H9 (cell line): Measurements from ENCODE around the gene SMARCD3. TPM values are rescaled to one million over a fixed set of nuclear protein-coding genes. Genes with fewer than 3 reads are reported as not detected.
A peak's percentile ranks its signal among the peaks of the same experiment; 100 is the strongest.

Experiments
- DNase-seq: peaks from one replicate; pipeline ENCODE4 v3.0.0-alpha.2; 2017
- H2AFZ ChIP-seq: one replicate; pipeline ENCODE4 v1.6.1; 2013; ENCODE audit warnings: mild to moderate bottlenecking, low read length, control low read depth, moderate library complexity
- H2AK5ac ChIP-seq: 2 replicates; pipeline ENCODE4 v1.6.1; 2013; ENCODE audit warnings: low read length, control low read depth, mixed read lengths; ENCODE audit not compliant: insufficient read length
- H2BK120ac ChIP-seq: one replicate; pipeline ENCODE4 v1.6.1; 2013; ENCODE audit warnings: low read depth, mild to moderate bottlenecking, low read length, control low read depth, inconsistent platforms; ENCODE audit not compliant: poor library complexity, severe bottlenecking
- H2BK12ac ChIP-seq: 2 replicates; pipeline ENCODE4 v1.6.1; 2013; ENCODE audit warnings: low read length, control low read depth, mixed read lengths, low read depth; ENCODE audit not compliant: insufficient read length
- H2BK15ac ChIP-seq: 2 replicates; pipeline ENCODE4 v1.6.1; 2013; ENCODE audit warnings: low read depth, low read length, control low read depth
- H2BK20ac ChIP-seq: one replicate; pipeline ENCODE4 v1.6.1; 2013; ENCODE audit warnings: low read depth, mild to moderate bottlenecking, low read length, control low read depth, inconsistent platforms; ENCODE audit not compliant: poor library complexity, severe bottlenecking
- H2BK5ac ChIP-seq: 2 replicates; pipeline ENCODE4 v1.6.1; 2013; ENCODE audit warnings: low read length, control low read depth, mixed read lengths; ENCODE audit not compliant: insufficient read length
- H3K14ac ChIP-seq: 2 replicates; pipeline ENCODE4 v1.6.1; 2013; ENCODE audit warnings: low read length, control low read depth; ENCODE audit not compliant: insufficient read depth
- H3K18ac ChIP-seq: 2 replicates; pipeline ENCODE4 v1.6.1; 2013; ENCODE audit warnings: low read depth, mild to moderate bottlenecking, mixed read lengths, low read length, control low read depth; ENCODE audit not compliant: insufficient read length
- H3K23ac ChIP-seq: 2 replicates; pipeline ENCODE4 v1.6.1; 2013; ENCODE audit warnings: low read length, control low read depth, mixed read lengths, low read depth; ENCODE audit not compliant: insufficient read length
- H3K23me2 ChIP-seq: 2 replicates; pipeline ENCODE4 v1.6.1; 2013; ENCODE audit warnings: low read depth, mild to moderate bottlenecking, mixed read lengths, low read length, control low read depth; ENCODE audit not compliant: insufficient read length, poor library complexity, severe bottlenecking
- H3K27ac ChIP-seq: 2 replicates; pipeline ENCODE4 v1.5.1; 2013; ENCODE audit warnings: low read length, control low read depth, mixed read lengths, low read depth; ENCODE audit not compliant: insufficient read length
- H3K27me3 ChIP-seq: 2 replicates; pipeline ENCODE4 v1.6.1; 2013; ENCODE audit warnings: low read length, control low read depth, inconsistent platforms; ENCODE audit not compliant: insufficient read depth
- H3K4ac ChIP-seq: 2 replicates; pipeline ENCODE4 v1.6.1; 2013; ENCODE audit warnings: low read depth, mild to moderate bottlenecking, control low read depth, inconsistent platforms, low read length, moderate library complexity
- H3K4me1 ChIP-seq: 2 replicates; pipeline ENCODE4 v1.6.1; 2013; ENCODE audit warnings: low read length, control low read depth, inconsistent platforms; ENCODE audit not compliant: insufficient read depth
- H3K4me2 ChIP-seq: 2 replicates; pipeline ENCODE4 v1.6.1; 2013; ENCODE audit warnings: low read length, control low read depth, mixed read lengths; ENCODE audit not compliant: insufficient read length, insufficient read depth
- H3K56ac ChIP-seq: 2 replicates; pipeline ENCODE4 v1.6.1; 2013; ENCODE audit warnings: low read depth, mild to moderate bottlenecking, mixed read lengths, low read length, control low read depth; ENCODE audit not compliant: insufficient read length
- H3K79me1 ChIP-seq: 2 replicates; pipeline ENCODE4 v1.6.1; 2013; ENCODE audit warnings: low read depth, mild to moderate bottlenecking, moderate library complexity, low read length, control low read depth, inconsistent platforms; ENCODE audit not compliant: insufficient read depth, poor library complexity, severe bottlenecking
- H3K79me2 ChIP-seq: 2 replicates; pipeline ENCODE4 v1.6.1; 2013; ENCODE audit warnings: low read length, control low read depth, inconsistent platforms; ENCODE audit not compliant: insufficient read depth
- H3K9ac ChIP-seq: 2 replicates; pipeline ENCODE4 v1.6.1; 2013; ENCODE audit warnings: low read length, control low read depth, mixed read lengths; ENCODE audit not compliant: insufficient read length; ENCODE audit errors: extremely low read depth
- H3K9me3 ChIP-seq: one replicate; pipeline ENCODE4 v1.6.1; 2013; ENCODE audit warnings: low read depth, low read length, inconsistent platforms; ENCODE audit not compliant: control insufficient read depth
- H3T11ph ChIP-seq: one replicate; pipeline ENCODE4 v1.6.1; 2013; ENCODE audit warnings: mild to moderate bottlenecking, low read length, control low read depth, inconsistent platforms
- H4K20me1 ChIP-seq: one replicate; pipeline ENCODE4 v1.6.1; 2013; ENCODE audit not compliant: control insufficient read depth, insufficient read length, insufficient read depth
- H4K5ac ChIP-seq: 2 replicates; pipeline ENCODE4 v1.6.1; 2013; ENCODE audit warnings: low read depth, mild to moderate bottlenecking, mixed read lengths, low read length, control low read depth; ENCODE audit not compliant: insufficient read length
- H4K8ac ChIP-seq: replicated peaks from 2 replicates; pipeline ENCODE4 v1.6.1; 2013; ENCODE audit warnings: low read length, control low read depth, mixed read lengths, low read depth; ENCODE audit not compliant: insufficient read length
- H4K91ac ChIP-seq: 2 replicates; pipeline ENCODE4 v1.6.1; 2013; ENCODE audit warnings: low read depth, mild to moderate bottlenecking, moderate library complexity, mixed read lengths, low read length, control low read depth; ENCODE audit not compliant: insufficient read length
- H3K27ac Mint-ChIP-seq, 3 experiments: 2 replicates in 2 of 3; 3 replicates in 1 of 3; pipeline ENCODE4 v1.8.0; 2020 to 2021; ENCODE audit warnings: mixed read lengths in 3 of 3, mild to moderate bottlenecking in 1 of 3, moderate library complexity in 1 of 3
- H3K27me3 Mint-ChIP-seq: 2 replicates; pipeline ENCODE4 v1.8.0; 2021; ENCODE audit warnings: low read depth, mild to moderate bottlenecking, moderate library complexity, mixed read lengths
- H3K36me3 Mint-ChIP-seq, 3 experiments: 2 replicates in 2 of 3; 3 replicates in 1 of 3; pipeline ENCODE4 v1.8.0; 2020 to 2021; ENCODE audit warnings: low read depth in 3 of 3, mixed read lengths in 3 of 3; ENCODE audit not compliant: insufficient read depth in 1 of 3
- H3K4me1 Mint-ChIP-seq, 2 experiments: 2 replicates each; pipeline ENCODE4 v1.8.0; 2020; ENCODE audit warnings: mixed read lengths in 2 of 2
- H3K4me3 Mint-ChIP-seq, 2 experiments: 2 replicates in 1 of 2; 3 replicates in 1 of 2; pipeline ENCODE4 v1.8.0; 2020 to 2021; ENCODE audit warnings: mild to moderate bottlenecking in 2 of 2, mixed read lengths in 2 of 2, moderate library complexity in 1 of 2
- H3K9me3 Mint-ChIP-seq, 2 experiments: 2 replicates in 1 of 2; 3 replicates in 1 of 2; pipeline ENCODE4 v1.8.0; 2020; ENCODE audit warnings: mild to moderate bottlenecking in 2 of 2, mixed read lengths in 2 of 2, moderate library complexity in 1 of 2
- CTCF ChIP-seq: fragments of 200-600 bp; sonication (generic); conservative IDR thresholded peaks from 3 replicates; pipeline ENCODE4 v1.8.0; 2021; ENCODE audit warnings: antibody characterized with exemption, mild to moderate bottlenecking
- WGBS: extraction: QIAGEN DNeasy Blood & Tissue Kit; methylation state at CpG from one replicate; pipeline ENCODE4 v1.1.7; 2013; ENCODE audit warnings: missing lambda C conversion rate, low lambda C conversion rate, mixed read lengths; ENCODE audit not compliant: insufficient read length; ENCODE audit errors: extremely low coverage; 5-methylcytosine and 5-hydroxymethylcytosine counted together
- total RNA-seq: library from RNA; stranded (reverse); gene quantifications from 2 replicates; pipeline ENCODE4 v1.2.1, GENCODE V29; 2021

SMARCD3 gene
- total RNA-seq, 1 experiment from 2014 or later = 5.0 TPM

GRCh38 chr7:151228024-151228866, 20.2 kb downstream of the SMARCD3 start:
- Histone ChIP-seq H3K9ac (peak overlapping the region; percentile 78), H2BK12ac (no peak overlapping the region), H4K5ac (no peak overlapping the region), H2BK5ac (no peak overlapping the region), H3K14ac (no peak overlapping the region), H3K18ac (no peak overlapping the region), H3K23me2 (peaks cover 14% of the 10 kb centered on the region), H3K79me1 (no peaks in the 10 kb centered on the region), H3K4me2 (peak overlapping the region; percentile 77), H4K20me1 (no peaks in the 10 kb centered on the region), H3K4me1 (no peaks in the 10 kb centered on the region; the same call in 1 of the 2 replicates), H4K8ac (no peak overlapping the region), H2BK120ac (no peak overlapping the region), H3K27me3 (no peaks in the 10 kb centered on the region), H2BK15ac (no peak overlapping the region), H3K79me2 (peaks cover 3% of the 10 kb centered on the region; the same call in 1 of the 2 replicates), H2BK20ac (no peak overlapping the region), H2AK5ac (no peak overlapping the region), H4K91ac (no peak overlapping the region), H3K23ac (no peak overlapping the region), H3T11ph (no peak overlapping the region), H3K27ac (peak overlapping the region; percentile 40), H3K56ac (no peak overlapping the region), H3K4ac (no peak overlapping the region), H3K9me3 (no peaks in the 10 kb centered on the region), H2AFZ (no peak overlapping the region)
- Mint-ChIP-seq H3K27me3 (no peaks in the 10 kb centered on the region; the same call in 1 of the 2 replicates), H3K27ac (peak overlapping the region; percentile 98 to 99 (median 98)), H3K4me1 (peaks cover 34 to 38% of the 10 kb centered on the region in 2 experiments), H3K9me3 (no peaks in the 10 kb centered on the region), H3K36me3 (peaks cover 18 to 31% (median 24%) of the 10 kb centered on the region in 3 experiments; a peak in 6 of 7 replicates), H3K4me3 (peak overlapping the region; percentile 97 to 98)
- no peak for DNase-seq
- no peak for TF ChIP-seq CTCF
- WGBS = no CpG with 5 or more reads among the region's 10 CpGs
